Measurements from ENCODE around the gene PAM. TPM values are rescaled to one million over a fixed set of nuclear protein-coding genes. Genes with fewer than 3 reads are reported as not detected.
A peak's percentile ranks its signal among the peaks of the same experiment; 100 is the strongest.

The PAM gene
- total RNA-seq (22.1 TPM), polyA plus RNA-seq (76.3 TPM)
- long read RNA-seq, donor 1 = 0 reads
- long read RNA-seq, donor 2 = 0 reads
- long read RNA-seq, donor 3 = 0 reads
- long read RNA-seq, donor 4, partial matches to known transcripts = 0 of 2 reads
- long read RNA-seq, donor 4, other reads (novel, unspliced or antisense) = 0 of 2 reads
- long read RNA-seq, donor 5, partial matches to known transcripts = 0 of 1 reads
- long read RNA-seq, donor 5, other reads (novel, unspliced or antisense) = 0 of 1 reads
- long read RNA-seq, donor 6, partial matches to known transcripts = 0 of 3 reads
- long read RNA-seq, donor 6, other reads (novel, unspliced or antisense) = 0 of 3 reads
- long read RNA-seq, donor 7, partial matches to known transcripts = 0 of 2 reads
- long read RNA-seq, donor 7, other reads (novel, unspliced or antisense) = 0 of 2 reads
- long read RNA-seq, donor 8, full-length matches to known transcripts = 1 of 1 reads
- long read RNA-seq, donor 8, partial matches to known transcripts = 0 of 1 reads
- long read RNA-seq, donor 8, other reads (novel, unspliced or antisense) = 0 of 1 reads
- long read RNA-seq, donor 9 = 0 reads
- long read RNA-seq, donor 10 = 0 reads

DNA sequence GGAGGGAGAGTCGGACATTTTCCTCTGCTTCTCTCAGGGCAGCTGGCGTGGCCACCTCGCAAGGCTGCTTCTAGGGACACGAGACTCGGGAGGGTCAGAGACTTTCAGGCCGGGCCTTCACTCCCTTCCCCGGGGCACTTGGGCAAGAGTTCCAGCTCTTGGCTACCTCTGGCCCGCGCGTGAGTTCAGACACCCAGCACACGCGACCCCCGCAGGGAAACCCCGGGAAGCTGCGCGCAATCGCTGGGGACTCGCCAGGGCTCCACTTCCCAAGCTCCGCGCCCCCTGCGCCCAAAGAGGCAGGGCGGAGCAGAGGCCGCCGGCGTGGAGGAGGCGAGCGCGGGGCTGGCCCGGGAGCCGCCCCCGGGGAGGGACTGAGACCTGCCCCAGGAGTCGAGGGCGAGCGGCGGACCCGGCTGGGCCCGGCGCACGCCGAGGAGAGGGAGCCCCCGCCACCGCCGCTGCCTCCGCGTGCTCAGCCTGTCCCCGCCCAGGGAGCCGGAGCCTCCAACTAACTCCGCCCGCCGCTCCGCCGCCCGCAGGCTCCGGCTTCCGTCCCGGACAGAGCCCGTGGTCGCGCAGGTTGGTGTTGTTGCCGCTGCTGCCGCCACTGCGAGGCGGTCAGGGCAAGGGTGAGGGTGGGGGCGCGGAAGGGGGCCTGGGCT lies at the start of gene PAM:
Gene PAM, plus strand, starts transcription at position 539 of the 665 bp plus-strand sequence. CDS start 110,891 bp downstream, outside the sequence.
- Histone ChIP-seq H3K4me1 (ENCODE audit: control insufficient read depth in 2 of 2, insufficient read depth in 2 of 2, low read length in 2 of 2) (peaks cover 11 to 22% of the 10 kb centered on the region in 2 donors), H3K27ac (ENCODE audit: low read depth in 1 of 2, low read length in 1 of 2) (peak within 1 kb of the TSS; percentile 46 to 50), H3K4me3 (ENCODE audit: low read length in 2 of 2) (peak within 1 kb of the TSS; percentile 60 to 73), H3K36me3 (ENCODE audit: control insufficient read depth in 2 of 2, insufficient read depth in 2 of 2, low read length in 1 of 2) (no peaks in the 10 kb centered on the region), H3K9me3 (ENCODE audit: control insufficient read depth in 2 of 2, insufficient read depth in 1 of 2, low read length in 1 of 2) (no peaks in the 10 kb centered on the region), H3K27me3 (ENCODE audit: control insufficient read depth in 2 of 2, insufficient read depth in 1 of 2, low read length in 1 of 2) (peaks cover 2 to 21% of the 10 kb centered on the region in 2 donors)
- under 1% methylated on average over 65 of the region's 65 CpGs for WGBS
- peak in 7 of 9 donors; percentile 29 to 74 (median 50) for DNase-seq (ENCODE audit: low read depth in 6 of 9, low spot score in 9 of 9)

DNA sequence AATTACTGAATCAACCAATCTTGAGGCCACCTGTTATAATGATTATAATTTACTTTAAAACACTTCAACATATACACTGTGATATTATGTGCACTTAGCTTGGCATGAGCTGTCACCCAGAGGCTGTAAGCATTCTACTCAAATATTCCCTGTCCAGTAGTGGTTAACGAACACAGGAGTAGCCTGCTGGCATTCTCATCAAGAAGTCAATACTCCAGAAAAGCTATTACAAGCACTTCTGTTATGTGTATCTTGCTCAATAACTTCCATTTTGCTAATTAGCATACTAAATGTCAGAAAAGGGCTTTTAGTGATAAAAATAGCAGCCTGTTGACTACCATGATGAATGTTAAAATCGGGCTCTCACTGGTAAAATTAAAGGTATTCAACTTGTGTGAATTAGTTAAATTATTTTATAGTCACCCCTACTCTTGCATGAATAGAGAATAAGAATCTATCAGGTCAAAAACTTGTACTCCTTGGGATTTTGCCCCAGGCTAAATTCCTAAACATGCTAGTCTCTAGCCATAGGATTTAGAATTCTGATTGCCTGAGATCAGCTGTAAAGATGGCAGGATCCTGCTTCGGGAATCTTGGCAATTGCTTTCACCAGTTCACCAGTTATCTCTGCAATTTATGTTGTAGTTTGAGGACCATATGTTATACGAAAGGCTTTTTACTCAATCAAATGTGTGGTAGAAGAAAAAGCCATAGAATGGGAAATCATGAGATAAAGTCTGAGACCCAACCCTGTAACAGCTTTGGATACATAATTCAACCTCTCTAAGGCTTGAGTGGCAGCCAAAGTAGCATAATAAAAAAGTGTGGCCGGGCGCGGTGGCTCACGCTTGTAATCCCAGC lies 43.4 kb upstream of the PAM start:
- H3K4me3 ChIP-seq (ENCODE audit: low read length in 2 of 2) = no peak overlapping the region
- no peaks in the 10 kb centered on the region for H3K9me3 ChIP-seq (ENCODE audit: control insufficient read depth in 2 of 2, insufficient read depth in 1 of 2, low read length in 1 of 2)
- H3K27me3 ChIP-seq (ENCODE audit: control insufficient read depth in 2 of 2, insufficient read depth in 1 of 2, low read length in 1 of 2) = no peaks in the 10 kb centered on the region
- no peak overlapping the region for H3K27ac ChIP-seq (ENCODE audit: low read depth in 1 of 2, low read length in 1 of 2)
- 96% methylated on average over 8 of the region's 8 CpGs for WGBS
- no peaks in the 10 kb centered on the region for H3K36me3 ChIP-seq (ENCODE audit: control insufficient read depth in 2 of 2, insufficient read depth in 2 of 2, low read length in 1 of 2)
- no peaks in the 10 kb centered on the region for H3K4me1 ChIP-seq (ENCODE audit: control insufficient read depth in 2 of 2, insufficient read depth in 2 of 2, low read length in 2 of 2)
- DNase-seq (ENCODE audit: low read depth in 6 of 9, low spot score in 9 of 9) = no peak

- no peaks in the 10 kb centered on the region for H3K9me3 ChIP-seq (ENCODE audit: control insufficient read depth in 2 of 2, insufficient read depth in 1 of 2, low read length in 1 of 2)
- 96% methylated on average over 2 of the region's 2 CpGs for WGBS
- H3K27ac ChIP-seq (ENCODE audit: low read depth in 1 of 2, low read length in 1 of 2) = no peak overlapping the region
- H3K27me3 ChIP-seq (ENCODE audit: control insufficient read depth in 2 of 2, insufficient read depth in 1 of 2, low read length in 1 of 2) = no peaks in the 10 kb centered on the region
- H3K4me1 ChIP-seq (ENCODE audit: control insufficient read depth in 2 of 2, insufficient read depth in 2 of 2, low read length in 2 of 2) = no peaks in the 10 kb centered on the region
- no peak for DNase-seq (ENCODE audit: low read depth in 6 of 9, low spot score in 9 of 9)
- H3K4me3 ChIP-seq (ENCODE audit: low read length in 2 of 2) = no peak overlapping the region
- H3K36me3 ChIP-seq (ENCODE audit: control insufficient read depth in 2 of 2, insufficient read depth in 2 of 2, low read length in 1 of 2) = no peaks in the 10 kb centered on the region
These were observed 41.8 kb upstream of the PAM start for GRCh38 chr5:102713278-102713677.

- no peak overlapping the region for H3K27ac ChIP-seq (ENCODE audit: low read depth in 1 of 2, low read length in 1 of 2)
- DNase-seq (ENCODE audit: low read depth in 6 of 9, low spot score in 9 of 9) = peak in 2 of 9 donors; percentile 3 to 20
- 24% methylated on average over 6 of the region's 6 CpGs for WGBS
- H3K4me1 ChIP-seq (ENCODE audit: control insufficient read depth in 2 of 2, insufficient read depth in 2 of 2, low read length in 2 of 2) = no peaks in the 10 kb centered on the region
- no peaks in the 10 kb centered on the region for H3K9me3 ChIP-seq (ENCODE audit: control insufficient read depth in 2 of 2, insufficient read depth in 1 of 2, low read length in 1 of 2)
- H3K27me3 ChIP-seq (ENCODE audit: control insufficient read depth in 2 of 2, insufficient read depth in 1 of 2, low read length in 1 of 2) = no peaks in the 10 kb centered on the region
- H3K4me3 ChIP-seq (ENCODE audit: low read length in 2 of 2) = no peak overlapping the region
- no peaks in the 10 kb centered on the region for H3K36me3 ChIP-seq (ENCODE audit: control insufficient read depth in 2 of 2, insufficient read depth in 2 of 2, low read length in 1 of 2)
These were observed 41.3 kb upstream of the PAM start for GRCh38 chr5:102713682-102714231.

- Histone ChIP-seq H3K9me3 (ENCODE audit: control insufficient read depth in 2 of 2, insufficient read depth in 1 of 2, low read length in 1 of 2) (no peaks in the 10 kb centered on the region), H3K27ac (ENCODE audit: low read depth in 1 of 2, low read length in 1 of 2) (no peak overlapping the region), H3K4me3 (ENCODE audit: low read length in 2 of 2) (no peak overlapping the region), H3K36me3 (ENCODE audit: control insufficient read depth in 2 of 2, insufficient read depth in 2 of 2, low read length in 1 of 2) (no peaks in the 10 kb centered on the region), H3K27me3 (ENCODE audit: control insufficient read depth in 2 of 2, insufficient read depth in 1 of 2, low read length in 1 of 2) (no peaks in the 10 kb centered on the region), H3K4me1 (ENCODE audit: control insufficient read depth in 2 of 2, insufficient read depth in 2 of 2, low read length in 2 of 2) (no peaks in the 10 kb centered on the region)
- 93% methylated on average over 4 of the region's 4 CpGs for WGBS
- DNase-seq (ENCODE audit: low read depth in 6 of 9, low spot score in 9 of 9) = no peak
These were observed 39.9 kb upstream of the PAM start for GRCh38 chr5:102715082-102715807.

DNA sequence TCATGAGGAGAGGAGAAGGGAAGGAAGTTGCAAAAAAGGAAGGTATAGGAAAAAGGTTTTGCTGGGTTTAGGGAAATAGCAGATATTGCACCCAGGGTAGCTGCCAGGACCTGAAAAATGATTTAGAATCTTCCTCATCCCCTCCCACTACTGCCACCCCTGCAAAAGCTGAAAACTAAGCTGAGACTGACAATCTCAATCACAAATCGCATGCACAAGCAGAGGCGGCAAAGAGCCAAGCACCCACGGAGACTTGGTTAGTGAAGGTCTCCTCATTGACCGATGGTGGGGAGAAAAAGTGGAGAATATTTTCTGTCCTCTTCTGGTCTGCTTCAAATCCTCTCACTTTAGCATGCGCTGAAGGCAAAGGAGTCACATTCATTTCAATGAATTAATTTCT lies 39.1 kb upstream of the PAM start:
- WGBS = 98% methylated on average over 5 of the region's 5 CpGs
- Histone ChIP-seq H3K27ac (ENCODE audit: low read depth in 1 of 2, low read length in 1 of 2) (no peak overlapping the region), H3K36me3 (ENCODE audit: control insufficient read depth in 2 of 2, insufficient read depth in 2 of 2, low read length in 1 of 2) (no peaks in the 10 kb centered on the region), H3K9me3 (ENCODE audit: control insufficient read depth in 2 of 2, insufficient read depth in 1 of 2, low read length in 1 of 2) (no peaks in the 10 kb centered on the region), H3K4me3 (ENCODE audit: low read length in 2 of 2) (no peak overlapping the region), H3K27me3 (ENCODE audit: control insufficient read depth in 2 of 2, insufficient read depth in 1 of 2, low read length in 1 of 2) (no peaks in the 10 kb centered on the region), H3K4me1 (ENCODE audit: control insufficient read depth in 2 of 2, insufficient read depth in 2 of 2, low read length in 2 of 2) (no peaks in the 10 kb centered on the region)
- DNase-seq (ENCODE audit: low read depth in 6 of 9, low spot score in 9 of 9) = no peak

DNA sequence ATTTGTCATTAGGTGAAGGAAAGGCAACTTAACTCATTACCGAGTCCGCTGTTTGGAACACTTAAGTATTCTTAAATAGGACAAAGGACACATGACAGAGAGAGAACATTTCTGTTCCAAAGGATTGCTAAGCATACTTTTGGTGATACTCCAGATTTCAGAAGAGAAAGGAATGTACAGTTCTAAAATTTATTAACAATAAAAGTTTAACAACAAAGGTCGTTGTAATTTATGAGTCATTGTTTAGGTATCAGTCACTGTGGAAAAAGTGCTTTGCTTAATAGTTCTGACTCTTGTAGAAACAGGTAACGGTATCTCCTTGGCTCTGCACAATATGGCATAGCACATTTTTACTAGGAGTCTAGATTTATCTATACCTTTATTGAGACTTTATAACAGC lies 36.3 kb upstream of the PAM start:
- no peaks in the 10 kb centered on the region for H3K9me3 ChIP-seq (ENCODE audit: control insufficient read depth in 2 of 2, insufficient read depth in 1 of 2, low read length in 1 of 2)
- H3K4me1 ChIP-seq (ENCODE audit: control insufficient read depth in 2 of 2, insufficient read depth in 2 of 2, low read length in 2 of 2) = no peaks in the 10 kb centered on the region
- no peak overlapping the region for H3K27ac ChIP-seq (ENCODE audit: low read depth in 1 of 2, low read length in 1 of 2)
- no peaks in the 10 kb centered on the region for H3K27me3 ChIP-seq (ENCODE audit: control insufficient read depth in 2 of 2, insufficient read depth in 1 of 2, low read length in 1 of 2)
- 93% methylated on average over 4 of the region's 4 CpGs for WGBS
- no peak for DNase-seq (ENCODE audit: low read depth in 6 of 9, low spot score in 9 of 9)
- no peak overlapping the region for H3K4me3 ChIP-seq (ENCODE audit: low read length in 2 of 2)
- H3K36me3 ChIP-seq (ENCODE audit: control insufficient read depth in 2 of 2, insufficient read depth in 2 of 2, low read length in 1 of 2) = no peaks in the 10 kb centered on the region

- WGBS = 95% methylated on average over 1 of the region's 1 CpG
- Histone ChIP-seq H3K4me3 (ENCODE audit: low read length in 2 of 2) (no peak overlapping the region), H3K27ac (ENCODE audit: low read depth in 1 of 2, low read length in 1 of 2) (no peak overlapping the region), H3K4me1 (ENCODE audit: control insufficient read depth in 2 of 2, insufficient read depth in 2 of 2, low read length in 2 of 2) (no peaks in the 10 kb centered on the region), H3K27me3 (ENCODE audit: control insufficient read depth in 2 of 2, insufficient read depth in 1 of 2, low read length in 1 of 2) (no peaks in the 10 kb centered on the region), H3K9me3 (ENCODE audit: control insufficient read depth in 2 of 2, insufficient read depth in 1 of 2, low read length in 1 of 2) (no peaks in the 10 kb centered on the region), H3K36me3 (ENCODE audit: control insufficient read depth in 2 of 2, insufficient read depth in 2 of 2, low read length in 1 of 2) (no peaks in the 10 kb centered on the region)
- no peak for DNase-seq (ENCODE audit: low read depth in 6 of 9, low spot score in 9 of 9)
These were observed 35.2 kb upstream of the PAM start for GRCh38 chr5:102719886-102720285.
